Stimulated activated CD8-positive, alpha-beta memory T cell treated with anti-CD3 and anti-CD28 coated beads, Interleukin-7, amount 100 ng/mL, for 1 hour (primary cell): ENCODE results near the gene ULK1.
A peak's percentile ranks its signal among the peaks of the same experiment; 100 is the strongest.

Experiments
- DNase-seq, 2 donors: peaks; one replicate each; pipeline ENCODE4 v3.0.0-alpha.2; 2020; ENCODE audit warnings: low read depth in 2 of 2

The ULK1 gene

GRCh38 chr12:131919366-131920156 is 25.1 kb downstream of the ULK1 start:
- no peak for DNase-seq

DNA sequence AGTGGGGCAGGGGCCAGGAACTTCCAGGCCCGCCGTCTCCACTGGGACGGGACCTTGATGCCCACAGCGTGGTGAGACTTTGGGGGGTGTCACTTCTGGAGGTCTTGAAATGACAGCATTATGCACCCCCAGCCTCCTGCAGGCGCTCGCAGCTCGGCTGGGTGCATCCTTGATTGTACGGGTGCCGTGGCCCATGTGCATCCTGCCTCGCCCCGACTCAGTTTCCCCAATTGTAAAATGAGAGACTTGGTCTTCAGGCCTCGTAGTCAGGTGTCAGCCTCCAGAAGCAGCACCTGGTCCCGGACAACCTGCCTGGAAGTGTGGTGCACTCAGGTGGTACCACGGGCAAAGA is 25.7 kb downstream of the ULK1 start:
- DNase-seq = no peak

DNA sequence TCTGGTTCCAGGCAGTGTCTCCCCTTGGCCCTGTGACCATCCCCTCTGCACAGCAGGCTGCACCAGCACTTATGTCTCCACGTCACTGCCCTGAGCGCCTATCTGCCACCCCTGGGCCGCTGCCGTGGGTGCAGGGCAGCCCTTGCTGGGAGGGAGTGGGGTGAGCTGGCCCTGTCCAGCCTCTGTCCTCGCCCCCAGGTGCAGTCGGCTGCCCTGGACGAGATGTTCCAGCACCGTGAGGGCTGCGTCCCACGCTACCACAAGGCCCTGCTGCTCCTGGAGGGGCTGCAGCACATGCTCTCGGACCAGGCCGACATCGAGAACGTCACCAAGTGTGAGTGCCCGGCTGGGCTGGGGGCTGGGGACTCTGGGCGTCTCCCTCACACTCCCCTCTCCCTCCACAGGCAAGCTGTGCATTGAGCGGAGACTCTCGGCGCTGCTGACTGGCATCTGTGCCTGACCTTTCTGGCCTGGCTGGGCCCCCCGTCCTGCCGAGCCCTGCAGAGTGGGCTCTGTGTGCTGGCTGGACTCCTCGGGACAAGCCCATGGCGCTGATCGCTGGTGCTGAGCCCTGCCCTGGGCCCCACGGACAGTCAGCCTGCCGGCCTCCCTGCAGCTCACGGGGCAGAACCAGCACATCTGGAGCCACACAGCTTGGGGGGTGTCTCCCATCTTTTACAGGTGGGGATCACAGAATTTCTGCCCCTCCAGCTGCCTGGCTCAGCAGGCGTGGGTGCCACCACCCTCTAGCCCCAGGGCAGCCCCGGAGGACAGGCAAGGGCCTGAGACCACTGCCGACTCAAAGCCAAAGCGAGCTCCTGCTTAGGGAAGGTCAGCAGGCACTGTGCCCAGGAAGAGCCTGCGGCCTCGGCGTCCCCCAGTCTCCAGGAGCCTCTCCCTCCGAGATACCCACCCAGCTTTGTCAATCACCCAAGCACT is 26.7 kb downstream of the ULK1 start:
- DNase-seq = no peak

GRCh38 chr12:131921866-131922769 is 27.7 kb downstream of the ULK1 start:
- no peak for DNase-seq

DNA sequence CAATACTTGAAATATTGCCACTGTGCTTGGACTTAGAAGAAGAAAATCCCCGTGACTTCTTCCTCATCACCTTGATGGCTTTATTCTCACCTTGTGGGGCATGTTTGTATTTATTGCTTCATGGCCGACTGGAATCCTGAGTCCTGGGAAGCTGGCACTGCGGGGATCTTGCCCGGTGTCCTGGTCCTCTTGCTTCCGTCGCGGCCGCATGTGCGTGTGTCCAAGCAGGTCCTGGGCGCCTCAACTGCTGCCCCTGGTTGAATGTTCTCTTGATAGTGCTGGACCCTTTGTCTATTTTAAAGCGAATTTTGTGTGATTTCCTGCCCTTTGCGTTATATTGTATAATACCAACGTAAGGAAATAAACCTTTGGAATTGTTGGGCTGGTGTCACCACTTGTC is 28.4 kb downstream of the ULK1 start:
- no peak for DNase-seq

GRCh38 chr12:131923260-131923659 is 28.8 kb downstream of the ULK1 start:
- DNase-seq = no peak

DNA sequence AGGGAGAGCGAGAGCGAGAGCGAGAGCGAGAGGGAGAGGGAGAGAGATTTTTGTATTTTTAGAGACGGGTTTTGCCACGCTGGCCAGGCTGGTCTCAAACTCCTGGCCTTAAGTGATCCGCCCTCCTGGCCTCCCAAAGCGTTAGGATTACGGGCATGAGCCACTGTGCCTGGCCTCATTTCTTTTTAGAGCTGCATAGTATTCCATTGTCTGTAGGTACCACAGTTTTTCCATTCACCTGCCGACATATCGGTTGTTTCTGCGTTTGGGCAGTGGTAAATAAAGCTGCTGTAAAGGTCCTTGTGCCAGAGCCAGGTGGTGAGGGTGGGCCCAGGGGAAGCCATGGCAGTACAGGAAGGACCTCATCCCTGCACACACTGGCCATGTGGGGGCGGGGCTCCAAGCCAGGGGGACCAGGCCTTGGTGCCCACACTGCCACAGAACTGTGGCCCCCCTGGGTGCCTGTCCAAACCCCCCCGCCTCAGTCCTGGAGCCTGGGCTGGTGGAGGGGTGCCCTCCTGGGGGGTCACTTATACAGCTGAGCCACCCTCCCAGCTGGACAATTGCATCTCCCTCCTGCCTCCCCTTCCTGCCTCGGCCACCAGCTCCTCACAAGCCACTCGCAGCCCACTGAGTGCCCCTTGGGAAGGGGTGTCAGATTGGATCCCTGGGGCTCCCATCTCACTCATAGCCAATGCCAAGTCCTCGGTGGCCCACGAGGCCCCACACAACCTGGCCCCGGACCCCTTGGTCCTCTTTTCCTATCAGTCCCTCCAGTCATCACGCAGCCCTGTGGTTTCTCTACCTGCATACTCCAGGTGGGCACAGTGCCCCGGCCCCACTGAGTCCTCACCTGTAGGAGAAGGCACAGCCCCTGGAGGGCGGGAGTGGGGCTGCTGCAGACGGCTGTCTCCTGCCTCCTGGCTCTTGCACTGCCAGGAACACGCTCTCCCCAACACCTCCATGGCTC is 33.0 kb downstream of the ULK1 start:
- DNase-seq = no peak

DNA sequence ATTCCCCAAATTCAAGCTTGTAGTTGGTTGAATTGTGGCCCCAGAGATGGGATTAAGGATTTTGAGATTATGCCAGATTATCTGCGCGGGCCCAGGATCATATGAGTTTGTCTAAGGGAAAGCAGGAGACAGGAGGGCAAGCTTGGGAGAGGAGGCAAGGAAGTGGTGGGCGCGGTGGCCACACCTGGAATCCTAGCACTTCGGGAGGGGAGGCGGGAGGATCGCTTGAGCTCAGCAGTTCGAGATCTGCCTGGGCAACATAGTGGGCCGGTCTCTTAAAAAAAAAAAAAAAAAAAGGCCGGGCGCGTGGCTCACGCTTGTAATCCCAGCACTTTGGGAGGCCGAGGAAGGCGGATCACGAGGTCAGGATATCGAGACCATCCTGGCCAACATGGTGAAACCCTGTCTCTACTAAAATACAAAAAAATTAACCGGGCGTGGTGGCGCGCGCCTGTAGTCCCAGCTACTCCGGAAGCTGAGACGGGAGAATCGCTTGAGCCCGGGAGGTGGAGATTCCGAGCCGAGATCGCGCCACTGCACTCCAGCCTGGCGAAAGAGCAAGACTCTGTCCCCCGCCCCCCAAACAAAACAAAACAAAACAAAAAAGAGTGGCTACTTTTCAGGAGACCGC is 33.8 kb downstream of the ULK1 start:
- DNase-seq = no peak

- peak; percentile 86 to 87 for DNase-seq
These were observed 34.5 kb downstream of the ULK1 start, which contains the start of gene PUS1 for GRCh38 chr12:131928711-131929580. PUS1 (plus strand) TSS chr12:131929276; CDS start chr12:131929723, 447 bp downstream.

DNA sequence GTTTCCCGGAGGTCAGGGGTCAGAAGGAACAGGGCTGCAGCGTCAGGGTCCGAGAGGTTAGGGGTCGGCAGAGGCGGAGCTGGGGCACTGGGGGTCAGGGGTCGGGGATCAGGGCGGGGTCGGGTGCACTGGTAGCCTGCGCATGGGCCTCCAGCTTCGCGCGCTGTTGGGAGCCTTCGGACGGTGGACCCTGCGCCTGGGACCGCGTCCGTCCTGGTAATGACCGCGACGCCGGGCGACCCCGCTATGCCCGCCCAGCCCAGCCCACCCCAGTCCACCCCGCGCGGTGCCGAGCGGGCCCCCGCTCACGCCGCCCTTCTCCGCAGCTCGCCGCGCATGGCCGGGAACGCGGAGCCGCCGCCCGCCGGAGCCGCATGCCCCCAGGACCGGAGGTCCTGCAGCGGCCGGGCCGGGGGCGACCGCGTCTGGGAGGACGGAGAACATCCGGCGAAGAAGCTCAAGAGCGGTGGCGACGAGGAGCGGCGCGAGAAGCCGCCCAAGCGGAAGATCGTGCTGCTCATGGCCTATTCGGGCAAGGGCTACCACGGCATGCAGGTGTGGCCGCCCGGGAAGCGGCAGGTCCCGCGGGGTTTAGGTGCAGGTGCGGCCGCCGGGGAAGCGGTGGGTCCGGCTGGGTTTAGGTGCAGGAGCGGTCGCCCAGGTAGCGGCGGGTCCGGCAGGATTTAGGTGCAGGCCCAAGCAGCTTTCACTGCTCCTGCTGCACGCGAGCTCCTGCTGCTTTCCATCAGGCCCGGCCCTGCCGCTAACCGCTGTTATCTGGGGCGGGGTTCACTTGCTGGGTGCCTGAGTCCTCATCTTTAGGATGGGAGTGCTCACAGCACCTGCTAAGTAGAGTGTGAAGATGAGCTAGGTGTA is 35.4 kb downstream of the ULK1 start:
- no peak for DNase-seq

GRCh38 chr12:131930510-131930909 is 36.1 kb downstream of the ULK1 start:
- no peak for DNase-seq

- DNase-seq = no peak
These were observed 39.0 kb downstream of the ULK1 start for GRCh38 chr12:131933387-131933786.

GRCh38 chr12:131934535-131934934 is 40.1 kb downstream of the ULK1 start:
- DNase-seq = no peak

GRCh38 chr12:131938082-131938481 is 43.7 kb downstream of the ULK1 start:
- no peak for DNase-seq

DNA sequence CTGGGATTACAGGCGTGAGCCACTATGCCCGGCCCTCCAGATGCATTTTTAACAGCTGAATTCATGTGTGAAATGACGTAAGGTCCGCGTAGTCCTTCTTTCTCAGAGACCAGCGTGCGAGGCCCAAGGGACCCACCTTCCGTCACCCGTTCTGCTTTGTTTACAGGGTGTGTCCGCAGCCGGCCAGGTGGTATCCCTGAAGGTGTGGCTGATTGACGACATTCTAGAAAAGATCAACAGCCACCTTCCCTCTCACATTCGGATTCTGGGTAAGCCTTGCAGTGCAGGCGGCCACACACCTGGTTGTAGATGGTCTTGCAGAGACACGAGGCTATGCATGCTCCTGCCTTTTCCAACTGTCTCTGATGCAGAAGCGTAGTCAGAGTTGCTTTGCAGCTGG is 44.6 kb downstream of the ULK1 start:
- no peak for DNase-seq

- no peak for DNase-seq
These were observed 45.7 kb downstream of the ULK1 start for GRCh38 chr12:131940141-131940547.

- no peak for DNase-seq
These were observed 46.9 kb downstream of the ULK1 start for GRCh38 chr12:131941116-131941986.
